Neural cell (in vitro differentiated cells): ENCODE results near the gene POLR2J3. TPM values are rescaled to one million over a fixed set of nuclear protein-coding genes. Genes with fewer than 3 reads are reported as not detected.
"Not testable (repeated sequence)": the region's sequence is repeated elsewhere in the genome, so short reads cannot be mapped to it uniquely, and the experiment has no call there.

Source experiments
- H2AFZ ChIP-seq: fragments of 200-600, 300-800 bp; sonication (generic), shearing (Covaris generic); 2 replicates; pipeline ENCODE4 v1.6.0; 2014; ENCODE audit warnings: low read depth, mild to moderate bottlenecking, antibody characterized with exemption, low read length, moderate library complexity
- H3F3A ChIP-seq: fragments of 200-600 bp; shearing (Covaris generic); 2 replicates; pipeline ENCODE4 v1.6.1; 2016; ENCODE audit warnings: mild to moderate bottlenecking, moderate library complexity, mixed read lengths, antibody characterized with exemption, low read length; ENCODE audit not compliant: insufficient read depth, poor library complexity, severe bottlenecking
- H3K27ac ChIP-seq: fragments of 200-600, 300-800 bp; sonication (generic), shearing (Covaris generic); 2 replicates; pipeline ENCODE4 v1.5.1; 2014; ENCODE audit warnings: mild to moderate bottlenecking, low read length, moderate library complexity
- H3K27me3 ChIP-seq: fragments of 300-800, 200-600 bp; sonication (generic), shearing (Covaris generic); 2 replicates; pipeline ENCODE4 v1.6.0; 2014; ENCODE audit warnings: mild to moderate bottlenecking, low read depth, low read length, moderate library complexity; ENCODE audit not compliant: insufficient read depth
- H3K36me3 ChIP-seq: fragments of 300-800, 200-600 bp; sonication (generic), shearing (Covaris generic); 2 replicates; pipeline ENCODE4 v1.5.1; 2014; ENCODE audit warnings: mild to moderate bottlenecking, antibody characterized with exemption, low read length, moderate library complexity; ENCODE audit not compliant: insufficient read depth
- H3K4me2 ChIP-seq: fragments of 300-800, 200-600 bp; sonication (generic), shearing (Covaris generic); 2 replicates; pipeline ENCODE4 v1.6.0; 2014; ENCODE audit warnings: mild to moderate bottlenecking, low read length
- H3K4me3 ChIP-seq: fragments of 300-800, 200-600 bp; sonication (generic), shearing (Covaris generic); 2 replicates; pipeline ENCODE4 v1.5.1; 2014; ENCODE audit warnings: mild to moderate bottlenecking, low read length, moderate library complexity
- H3K79me2 ChIP-seq: fragments of 200-600 bp; shearing (Covaris generic); replicated peaks from 2 replicates; pipeline ENCODE4 v1.6.0; 2014; ENCODE audit warnings: mild to moderate bottlenecking, low read length, moderate library complexity; ENCODE audit not compliant: insufficient read depth
- H3K9ac ChIP-seq: fragments of 300-800, 200-600 bp; sonication (generic), shearing (Covaris generic); 2 replicates; pipeline ENCODE4 v1.6.1; 2016; ENCODE audit warnings: mild to moderate bottlenecking, low read length, mixed read lengths
- H3K9me2 ChIP-seq: fragments of 200-600 bp; shearing (Covaris generic); 2 replicates; pipeline ENCODE4 v1.6.1; 2016; ENCODE audit warnings: mild to moderate bottlenecking, low read length, mixed read lengths; ENCODE audit not compliant: insufficient read depth
- H3K9me3 ChIP-seq: fragments of 200-600, 300-800 bp; sonication (generic), shearing (Covaris generic); 2 replicates; pipeline ENCODE4 v1.6.1; 2016; ENCODE audit warnings: mild to moderate bottlenecking, mixed run types, low read length, moderate library complexity, mixed read lengths
- H4K20me1 ChIP-seq: fragments of 200-600 bp; shearing (Covaris generic); 2 replicates; pipeline ENCODE4 v1.6.1; 2016; ENCODE audit warnings: mild to moderate bottlenecking, mixed run types; ENCODE audit not compliant: insufficient read depth
- polyA plus RNA-seq: library from polyadenylated mRNA; depleted of rRNA; stranded (reverse); fragments of >200 nt; gene quantifications from 2 replicates; pipeline ENCODE4 v1.2.3, GENCODE V29; 2014

POLR2J3 gene
- polyA plus RNA-seq, 1 donor from 2014 or later: 16.8 TPM

DNA sequence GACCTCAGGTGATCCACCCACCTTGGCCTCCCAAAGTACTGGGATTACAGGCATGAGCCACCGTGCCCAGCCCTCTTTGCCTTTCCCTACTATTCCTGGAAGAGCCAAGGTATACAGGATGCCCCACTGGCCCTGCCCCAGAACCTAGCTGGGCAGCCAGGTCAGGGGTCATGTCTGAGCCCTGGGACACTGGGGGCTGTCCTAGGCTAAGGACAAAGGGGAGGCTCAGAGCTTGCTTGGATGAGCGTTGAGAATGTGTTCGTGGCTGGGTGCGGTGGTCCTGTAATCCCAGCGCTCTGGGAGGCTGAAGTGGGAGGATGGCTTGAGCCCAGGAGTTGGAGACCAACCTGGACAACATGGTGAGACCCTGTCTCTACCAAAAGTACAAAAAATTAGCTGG lies 6.1 kb upstream of the POLR2J3 start:
- not testable (repeated sequence) for H3K9me3 ChIP-seq, H3K79me2 ChIP-seq, H3F3A ChIP-seq, H2AFZ ChIP-seq, H3K9me2 ChIP-seq, H3K9ac ChIP-seq, H3K4me3 ChIP-seq, H4K20me1 ChIP-seq, H3K36me3 ChIP-seq, H3K27me3 ChIP-seq, H3K27ac ChIP-seq, H3K4me2 ChIP-seq

DNA sequence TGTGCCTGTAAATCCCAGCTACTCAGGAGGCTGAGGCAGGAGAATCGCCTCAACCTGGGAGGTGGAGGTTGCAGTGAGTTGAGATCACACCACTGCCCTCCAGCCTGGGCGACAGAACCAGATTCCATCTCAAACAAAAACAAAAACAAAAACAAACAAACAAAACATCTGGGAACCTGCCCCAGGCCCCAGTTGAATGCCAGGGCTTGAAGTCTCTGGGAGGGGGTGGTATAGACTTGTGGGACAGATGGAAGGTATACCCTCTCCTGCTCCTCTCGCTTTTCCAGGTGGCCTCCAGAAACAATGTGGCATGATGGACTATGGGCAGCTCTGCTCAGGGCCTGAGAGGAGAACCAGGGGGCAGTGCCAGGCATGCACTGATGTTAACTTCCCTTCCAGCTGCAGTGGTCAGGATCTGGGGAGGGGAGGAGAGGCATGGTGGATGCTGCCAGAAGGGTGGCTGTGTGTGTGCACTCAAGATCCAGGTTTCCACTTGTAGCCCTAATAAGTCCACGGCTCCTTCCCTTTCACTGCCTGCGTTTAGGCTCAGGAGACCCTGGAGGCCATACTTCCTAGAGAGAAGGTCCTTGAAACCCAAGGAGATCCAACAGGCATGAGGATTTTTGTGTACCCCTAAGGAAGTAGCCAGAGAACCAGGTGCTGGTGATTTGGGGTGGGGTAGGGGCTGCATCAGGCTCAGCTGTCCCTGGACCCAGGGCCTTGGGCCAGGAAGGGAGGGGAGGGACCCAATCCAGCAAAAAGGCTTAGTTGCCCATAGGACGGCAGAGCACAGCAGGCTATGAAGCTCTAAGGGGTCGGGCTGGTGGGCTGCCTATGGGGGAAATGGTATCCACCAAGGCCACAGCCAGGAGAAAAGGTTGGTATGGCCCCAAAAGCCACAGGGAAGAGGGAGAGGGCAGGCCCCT lies 5.2 kb upstream of the POLR2J3 start:
- H3K36me3 ChIP-seq, H3K9me3 ChIP-seq, H3K4me3 ChIP-seq, H3K9me2 ChIP-seq, H3K9ac ChIP-seq, H2AFZ ChIP-seq, H3K27me3 ChIP-seq, H3K27ac ChIP-seq, H3K4me2 ChIP-seq, H3F3A ChIP-seq, H4K20me1 ChIP-seq, H3K79me2 ChIP-seq: not testable (repeated sequence)

DNA sequence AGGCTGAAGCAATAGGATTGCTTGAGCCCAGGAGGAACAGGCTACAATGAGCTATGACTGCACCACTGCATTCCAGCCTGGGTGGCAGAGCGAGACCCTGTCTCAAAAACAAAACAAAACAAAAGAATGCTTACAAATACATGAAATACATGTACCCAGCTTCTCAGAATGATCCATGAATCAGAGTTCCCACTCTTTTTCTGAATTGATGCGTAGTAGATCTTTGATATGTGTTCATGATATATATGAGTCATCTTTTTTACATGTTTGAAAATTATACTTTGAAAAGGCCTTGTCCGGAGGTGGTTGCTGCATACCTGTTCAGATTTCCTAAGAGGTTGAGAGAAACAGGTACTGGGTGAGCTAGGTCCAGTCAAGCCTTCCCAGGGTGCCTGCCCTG lies 4.0 kb upstream of the POLR2J3 start:
- not testable (repeated sequence) for H3K27me3 ChIP-seq, H3K9ac ChIP-seq, H3K79me2 ChIP-seq, H3F3A ChIP-seq, H4K20me1 ChIP-seq, H3K4me3 ChIP-seq, H3K36me3 ChIP-seq, H3K4me2 ChIP-seq, H2AFZ ChIP-seq, H3K27ac ChIP-seq, H3K9me2 ChIP-seq, H3K9me3 ChIP-seq

DNA sequence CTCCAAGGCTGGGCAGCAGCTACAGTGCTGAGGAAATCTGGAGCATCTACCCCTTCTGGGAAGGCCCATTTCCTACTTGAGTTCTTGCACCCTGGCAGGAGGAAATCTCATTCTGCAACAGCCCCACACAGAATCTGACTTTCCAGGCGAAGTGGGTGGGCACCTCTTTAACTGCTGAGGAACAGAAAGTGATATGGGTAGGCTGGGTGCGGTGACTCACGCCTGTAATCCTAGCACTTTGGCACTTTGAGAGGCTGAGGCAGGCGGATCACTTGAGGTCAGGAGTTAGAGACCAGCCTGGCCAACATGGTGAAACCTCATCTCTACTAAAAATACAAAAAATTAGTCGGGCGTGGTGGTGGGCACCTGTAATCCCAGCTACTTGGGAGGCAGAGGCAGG lies 2.2 kb upstream of the POLR2J3 start:
- not testable (repeated sequence) for H3F3A ChIP-seq, H3K36me3 ChIP-seq, H3K27ac ChIP-seq, H3K9me2 ChIP-seq, H3K4me3 ChIP-seq, H3K4me2 ChIP-seq, H2AFZ ChIP-seq, H4K20me1 ChIP-seq, H3K9ac ChIP-seq, H3K79me2 ChIP-seq, H3K27me3 ChIP-seq, H3K9me3 ChIP-seq

DNA sequence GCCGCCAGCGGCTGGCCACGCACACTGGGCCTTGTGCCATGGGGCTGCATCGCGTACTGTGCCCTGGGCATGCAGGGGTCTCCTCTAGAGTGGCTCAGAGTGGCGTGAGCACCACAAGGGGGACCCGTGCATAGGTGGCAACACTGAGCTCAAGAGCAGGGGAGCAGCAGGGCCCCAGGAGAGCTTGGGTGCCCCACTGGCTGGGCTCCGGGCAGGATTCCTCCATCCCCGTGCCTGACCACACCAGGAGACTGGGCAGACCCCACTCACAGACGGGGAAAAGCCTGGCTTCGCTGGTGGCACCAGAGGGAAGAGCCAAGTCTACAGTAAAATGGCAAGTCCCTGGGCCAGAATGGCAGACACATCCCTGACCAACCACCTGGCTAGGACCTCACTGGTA lies 3.8 kb downstream of the POLR2J3 start:
- H3K27me3 ChIP-seq, H3F3A ChIP-seq, H3K79me2 ChIP-seq, H3K4me3 ChIP-seq, H3K9ac ChIP-seq, H4K20me1 ChIP-seq, H3K9me3 ChIP-seq, H3K4me2 ChIP-seq, H3K27ac ChIP-seq, H3K9me2 ChIP-seq, H2AFZ ChIP-seq, H3K36me3 ChIP-seq: not testable (repeated sequence)

DNA sequence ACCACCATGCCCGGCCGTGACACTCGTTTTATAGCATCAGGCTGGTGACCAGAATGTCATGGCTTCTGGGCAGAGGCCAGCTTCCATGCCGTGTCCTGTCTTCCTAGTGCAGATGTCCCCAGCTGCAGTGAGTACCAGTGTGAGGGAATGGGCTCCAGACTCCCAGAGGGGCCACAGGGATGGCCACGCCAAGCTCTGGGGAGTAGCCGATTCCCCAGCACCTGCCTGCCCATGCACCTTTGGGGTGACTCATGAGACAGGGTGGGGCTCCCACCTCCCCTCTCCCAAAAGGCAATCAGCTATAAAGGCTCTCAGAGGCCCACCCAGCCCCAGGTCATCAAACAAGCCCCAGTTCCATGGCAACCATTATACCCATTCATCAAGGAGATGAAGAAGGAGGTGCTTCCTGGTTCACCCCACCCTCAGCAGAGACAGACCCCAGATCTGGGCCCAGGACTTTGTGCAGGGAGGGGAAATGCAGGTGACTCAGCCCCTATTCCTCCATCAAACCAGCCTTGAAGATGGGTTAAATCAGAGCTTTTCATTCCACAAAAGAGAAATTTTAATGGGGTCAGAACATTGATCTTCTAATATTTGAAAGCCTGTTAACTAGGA lies 21.5 kb downstream of the POLR2J3 start, which contains the start of gene SPDYE2:
SPDYE2 (plus strand) TSS at position 419 of the 615 bp plus-strand sequence. CDS start 2,030 bp downstream, outside the sequence.
- not testable (repeated sequence) for H4K20me1 ChIP-seq, H3K4me3 ChIP-seq, H3K4me2 ChIP-seq, H3K9ac ChIP-seq, H3F3A ChIP-seq, H3K27ac ChIP-seq, H3K9me2 ChIP-seq, H3K9me3 ChIP-seq, H3K27me3 ChIP-seq, H3K36me3 ChIP-seq, H3K79me2 ChIP-seq, H2AFZ ChIP-seq

DNA sequence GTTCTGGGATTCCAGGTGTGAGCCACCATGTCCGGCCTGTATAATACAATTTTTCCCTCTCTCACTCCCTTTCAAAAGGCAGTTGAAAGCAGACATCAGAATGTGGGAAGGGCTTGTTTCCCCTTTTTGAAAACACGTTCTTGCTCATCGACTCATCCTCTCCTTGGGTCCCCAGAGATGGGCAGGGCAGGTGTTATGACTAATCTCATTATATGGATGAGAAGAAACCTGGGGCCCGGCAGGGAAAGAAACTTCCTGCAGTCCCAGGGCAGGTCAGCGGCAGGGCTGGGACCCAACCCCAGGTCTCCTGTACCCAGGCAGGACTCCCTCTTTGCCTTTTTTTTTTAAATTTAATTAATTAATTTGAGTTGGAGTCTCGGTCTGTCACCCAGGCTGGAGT lies 26.0 kb downstream of the POLR2J3 start:
- not testable (repeated sequence) for H3F3A ChIP-seq, H3K79me2 ChIP-seq, H3K9me2 ChIP-seq, H3K9me3 ChIP-seq, H4K20me1 ChIP-seq, H3K9ac ChIP-seq, H3K4me3 ChIP-seq, H2AFZ ChIP-seq, H3K36me3 ChIP-seq, H3K4me2 ChIP-seq, H3K27ac ChIP-seq, H3K27me3 ChIP-seq

DNA sequence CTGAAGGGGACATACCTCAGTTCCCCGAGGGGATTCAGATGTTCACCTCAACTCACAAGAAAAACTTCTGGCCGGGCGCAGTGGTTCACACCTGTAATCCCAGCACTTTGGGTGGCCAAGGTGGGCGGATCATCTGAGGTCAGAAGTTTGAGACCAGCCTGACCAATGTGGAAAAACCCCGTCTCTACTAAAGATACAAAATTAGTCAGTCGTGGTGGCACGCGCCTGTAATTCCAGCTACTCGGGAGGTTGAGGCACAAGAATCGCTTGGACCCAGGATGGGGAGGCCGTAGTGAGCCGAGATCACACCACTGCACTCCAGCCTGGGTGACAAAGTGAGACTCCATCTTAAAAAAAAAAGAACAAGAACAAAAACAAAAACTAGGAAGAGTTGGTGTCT lies 27.1 kb downstream of the POLR2J3 start:
- not testable (repeated sequence) for H3K36me3 ChIP-seq, H4K20me1 ChIP-seq, H3K9me2 ChIP-seq, H3K9ac ChIP-seq, H3F3A ChIP-seq, H3K4me2 ChIP-seq, H3K9me3 ChIP-seq, H3K4me3 ChIP-seq, H3K27ac ChIP-seq, H2AFZ ChIP-seq, H3K27me3 ChIP-seq, H3K79me2 ChIP-seq
